LNCaP clone FGC (cell line): ENCODE results near the gene CDC42BPA.

Experiments used
- DNase-seq: peaks from one replicate; pipeline ENCODE4 v3.0.0-alpha.2; 2011; ENCODE audit warnings: low read depth
- H3K4me3 ChIP-seq: 2 replicates; pipeline ENCODE4 v1.5.1; 2011; ENCODE audit warnings: mild to moderate bottlenecking, low read depth, low read length, control low read depth
- CTCF ChIP-seq: IDR thresholded peaks from 2 replicates; pipeline ENCODE4 v1.5.1; 2012; ENCODE audit warnings: mild to moderate bottlenecking; ENCODE audit not compliant: control insufficient read depth, insufficient read depth; ENCODE audit errors: extremely low read depth

Gene CDC42BPA

GRCh38 chr1:226973898-226974543, 344.3 kb downstream of the CDC42BPA start:
- no peak for TF ChIP-seq CTCF
- no peak overlapping the region for H3K4me3 ChIP-seq
- DNase-seq: no peak

- H3K4me3 ChIP-seq: no peak overlapping the region
- no peak for TF ChIP-seq CTCF
- no peak for DNase-seq
These were observed 344.9 kb downstream of the CDC42BPA start for GRCh38 chr1:226973371-226973897.

GRCh38 chr1:226972931-226973330, 345.4 kb downstream of the CDC42BPA start:
- no peak overlapping the region for H3K4me3 ChIP-seq
- DNase-seq: no peak
- TF ChIP-seq CTCF: no peak

- H3K4me3 ChIP-seq: no peak overlapping the region
- TF ChIP-seq CTCF: no peak
- no peak for DNase-seq
These were observed 346.5 kb downstream of the CDC42BPA start for GRCh38 chr1:226971765-226972164.

- H3K4me3 ChIP-seq: no peak overlapping the region
- no peak for TF ChIP-seq CTCF
- no peak for DNase-seq
These were observed 350.6 kb downstream of the CDC42BPA start for GRCh38 chr1:226967665-226968064.

GRCh38 chr1:226966683-226967082, 351.6 kb downstream of the CDC42BPA start:
- no peak for DNase-seq
- no peak overlapping the region for H3K4me3 ChIP-seq
- TF ChIP-seq CTCF: no peak

GRCh38 chr1:226965581-226966440, 352.5 kb downstream of the CDC42BPA start:
- no peak for TF ChIP-seq CTCF
- no peak for DNase-seq
- H3K4me3 ChIP-seq: no peak overlapping the region
